Uterus (tissue), 2 donors: Measurements from ENCODE around the gene JAZF1.

Experiments
- POLR2A ChIP-seq, 2 donors: fragments of 450-650 bp; IDR thresholded peaks; one replicate each; pipeline ENCODE4 v1.6.1; 2016; ENCODE audit warnings: antibody characterized with exemption in 2 of 2, mild to moderate bottlenecking in 1 of 2, moderate library complexity in 1 of 2
- TF ChIP-seq, protein P1 (sequence below), 4 experiments: fragments of 200-600 bp in 2 of 4; fragments of 450-650 bp in 2 of 4; sonication (generic) in 2 of 4; IDR thresholded peaks; one replicate each; pipeline ENCODE4 v1.5.1; 2016 to 2019; ENCODE audit warnings: antibody characterized with exemption in 4 of 4, mild to moderate bottlenecking in 2 of 4, moderate library complexity in 1 of 4

DNA sequence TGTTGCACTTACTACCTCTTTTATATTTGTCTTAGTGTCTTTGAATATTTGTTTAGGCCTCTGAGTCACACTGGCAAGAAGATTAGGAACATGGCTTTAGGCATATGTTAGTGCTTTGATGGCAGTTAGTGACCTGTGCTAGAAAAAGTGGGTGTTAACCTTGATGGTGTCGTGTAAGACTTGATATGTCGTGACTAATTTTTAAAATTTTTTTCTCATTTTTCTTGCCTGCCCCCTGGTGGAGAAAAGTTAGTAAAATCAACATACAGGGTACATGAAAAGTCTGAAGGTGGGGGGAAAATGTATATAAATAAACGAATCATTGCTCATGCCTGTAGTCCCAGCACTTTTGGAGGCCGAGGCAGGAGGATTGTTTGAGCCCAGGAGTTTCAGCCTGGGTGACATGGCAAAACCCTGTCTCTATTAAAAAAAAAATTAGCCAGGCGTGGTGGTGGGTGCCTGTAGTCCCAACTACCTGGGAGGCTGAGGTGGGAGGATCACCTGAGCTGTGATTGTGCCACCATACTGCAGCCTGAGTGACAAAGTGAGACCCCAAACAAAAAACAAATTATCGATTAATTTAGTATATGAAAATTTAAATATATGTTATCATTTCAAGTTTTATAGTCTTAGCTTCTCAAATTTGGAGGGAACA is 396.1 kb downstream of the JAZF1 start:
- TF ChIP-seq, protein P1, sequence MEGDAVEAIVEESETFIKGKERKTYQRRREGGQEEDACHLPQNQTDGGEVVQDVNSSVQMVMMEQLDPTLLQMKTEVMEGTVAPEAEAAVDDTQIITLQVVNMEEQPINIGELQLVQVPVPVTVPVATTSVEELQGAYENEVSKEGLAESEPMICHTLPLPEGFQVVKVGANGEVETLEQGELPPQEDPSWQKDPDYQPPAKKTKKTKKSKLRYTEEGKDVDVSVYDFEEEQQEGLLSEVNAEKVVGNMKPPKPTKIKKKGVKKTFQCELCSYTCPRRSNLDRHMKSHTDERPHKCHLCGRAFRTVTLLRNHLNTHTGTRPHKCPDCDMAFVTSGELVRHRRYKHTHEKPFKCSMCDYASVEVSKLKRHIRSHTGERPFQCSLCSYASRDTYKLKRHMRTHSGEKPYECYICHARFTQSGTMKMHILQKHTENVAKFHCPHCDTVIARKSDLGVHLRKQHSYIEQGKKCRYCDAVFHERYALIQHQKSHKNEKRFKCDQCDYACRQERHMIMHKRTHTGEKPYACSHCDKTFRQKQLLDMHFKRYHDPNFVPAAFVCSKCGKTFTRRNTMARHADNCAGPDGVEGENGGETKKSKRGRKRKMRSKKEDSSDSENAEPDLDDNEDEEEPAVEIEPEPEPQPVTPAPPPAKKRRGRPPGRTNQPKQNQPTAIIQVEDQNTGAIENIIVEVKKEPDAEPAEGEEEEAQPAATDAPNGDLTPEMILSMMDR (IDR thresholded peaks at IDR 0.05) = peak; percentile 31 to 48 (median 40)
- TF ChIP-seq POLR2A (IDR thresholded peaks at IDR 0.05) = no peak
